GM06990 (cell line): ENCODE data around the gene RABL3.

Experiments
- DNase-seq: peaks from one replicate; pipeline ENCODE4 v3.0.0-alpha.2; 2011; ENCODE audit not compliant: insufficient read length; ENCODE audit errors: extremely low read depth
- H3K27me3 ChIP-seq: replicated peaks from 2 replicates; pipeline ENCODE4 v1.6.0; 2011; ENCODE audit warnings: low read length; ENCODE audit not compliant: control insufficient read depth, insufficient read depth
- H3K36me3 ChIP-seq: 2 replicates; pipeline ENCODE4 v1.5.1; 2011; ENCODE audit warnings: low read length; ENCODE audit not compliant: control insufficient read depth, insufficient read depth
- H3K4me3 ChIP-seq: replicated peaks from 2 replicates; pipeline ENCODE4 v1.5.1; 2011; ENCODE audit warnings: low read depth, mild to moderate bottlenecking, control low read depth, low read length
- CTCF ChIP-seq: IDR thresholded peaks from 2 replicates; pipeline ENCODE4 v1.5.1; 2011; ENCODE audit warnings: low read length, control low read depth, mild to moderate bottlenecking, inconsistent platforms; ENCODE audit not compliant: insufficient read depth, poor library complexity, severe bottlenecking

Gene RABL3

GRCh38 chr3:120685411-120685810 is 56.9 kb downstream of the RABL3 start:
- H3K36me3 ChIP-seq, result no peaks in the 10 kb centered on the region
- DNase-seq, result no peak
- no peak for TF ChIP-seq CTCF
- no peak overlapping the region for H3K4me3 ChIP-seq
- no peaks in the 10 kb centered on the region for H3K27me3 ChIP-seq

- H3K36me3 ChIP-seq, result no peaks in the 10 kb centered on the region
- no peak for DNase-seq
- no peak for TF ChIP-seq CTCF
- H3K27me3 ChIP-seq, result no peaks in the 10 kb centered on the region
- H3K4me3 ChIP-seq, result no peak overlapping the region
Observed at GRCh38 chr3:120684896-120685295, 57.4 kb downstream of the RABL3 start.

GRCh38 chr3:120683671-120684301 is 58.5 kb downstream of the RABL3 start:
- no peak for TF ChIP-seq CTCF
- no peak for DNase-seq
- no peaks in the 10 kb centered on the region for H3K27me3 ChIP-seq
- H3K4me3 ChIP-seq, result no peak overlapping the region
- no peaks in the 10 kb centered on the region for H3K36me3 ChIP-seq

GRCh38 chr3:120683213-120683612 is 59.1 kb downstream of the RABL3 start:
- TF ChIP-seq CTCF, result no peak
- DNase-seq, result no peak
- H3K4me3 ChIP-seq, result no peak overlapping the region
- H3K36me3 ChIP-seq, result no peaks in the 10 kb centered on the region
- no peaks in the 10 kb centered on the region for H3K27me3 ChIP-seq

GRCh38 chr3:120682095-120682681 is 60.1 kb downstream of the RABL3 start, which contains the start of gene HGD:
HGD (minus strand) TSS chr3:120682239; CDS start chr3:120682111, 128 bp downstream.
- TF ChIP-seq CTCF, result no peak

More at GRCh38 chr3:120682095-120682681, 60.1 kb downstream of the RABL3 start, which contains the start of gene HGD:
- Histone ChIP-seq H3K27me3 (no peaks in the 10 kb centered on the region), H3K36me3 (no peaks in the 10 kb centered on the region), H3K4me3 (no peak within 1 kb of the TSS)
- DNase-seq, result no peak
